ENCODE results near the gene ICA1. TPM values are rescaled to one million over a fixed set of nuclear protein-coding genes. Genes with fewer than 3 reads are reported as not detected.

ICA1 gene
- total and polyA plus RNA-seq, 2 of the 13 experiments (the other 11 are each of a cell fraction or from before 2014, with no cell fraction given), result 0.29 TPM; not detected in 1

- no peaks in the 10 kb centered on the region for H3K27me3 ChIP-seq (ENCODE audit: control insufficient read depth in 1 of 2, insufficient read depth in 2 of 2, low read length in 2 of 2)
- POLR2A ChIA-PET, result no interaction called here
- TF ChIP-seq ZMYM4 (CRISPR knock-in tag; IDR thresholded peaks at IDR 0.05) (no peak), SPEN (CRISPR knock-in tag; IDR thresholded peaks at IDR 0.05; ENCODE audit: low read depth) (no peak), TRIM22 (IDR thresholded peaks at IDR 0.05) (no peak), ATF2 (CRISPR knock-in tag; IDR thresholded peaks at IDR 0.05) (no peak), NFKBIZ (CRISPR knock-in tag; IDR thresholded peaks at IDR 0.05) (no peak), ZNF274 (CRISPR knock-in tag; IDR thresholded peaks at IDR 0.05) (no peak), ZFP41 (CRISPR knock-in tag; IDR thresholded peaks at IDR 0.05; ENCODE audit: borderline replicate concordance) (no peak), ASH2L (IDR thresholded peaks at IDR 0.05; ENCODE audit: insufficient read length, low read depth, low read length) (no peak), ZZZ3 (CRISPR knock-in tag; IDR thresholded peaks at IDR 0.05; ENCODE audit: borderline replicate concordance) (no peak), ZNF768 (CRISPR knock-in tag; IDR thresholded peaks at IDR 0.05) (no peak), MXI1 (IDR thresholded peaks at IDR 0.05; ENCODE audit: borderline replicate concordance, low read depth, low read length) (no peak), TEAD3 (CRISPR knock-in tag; optimal IDR thresholded peaks at IDR 0.05; ENCODE audit: borderline replicate concordance) (no peak), ZNF615 (CRISPR knock-in tag; IDR thresholded peaks at IDR 0.05; ENCODE audit: borderline replicate concordance) (no peak), ZBTB10 (CRISPR knock-in tag; IDR thresholded peaks at IDR 0.05; ENCODE audit: borderline replicate concordance) (no peak), ZNF281 (CRISPR knock-in tag; IDR thresholded peaks at IDR 0.05; ENCODE audit: borderline replicate concordance) (no peak), TCF7 (IDR thresholded peaks at IDR 0.05; ENCODE audit: low read depth) (no peak), POGZ (CRISPR knock-in tag; IDR thresholded peaks at IDR 0.05) (no peak), ZNF432 (CRISPR knock-in tag; IDR thresholded peaks at IDR 0.05; ENCODE audit: borderline replicate concordance) (no peak), MBNL3 (CRISPR knock-in tag; conservative IDR thresholded peaks at IDR 0.05) (no peak)
Observed at GRCh38 chr7:8284606-8285005, 22.6 kb upstream of the ICA1 start.

More at GRCh38 chr7:8284606-8285005, 22.6 kb upstream of the ICA1 start:
- DNase-seq (ENCODE audit: low spot score), result no peak
- Histone ChIP-seq H3K9ac (ENCODE audit: insufficient read depth, low read depth, low read length) (no peak overlapping the region), H3K4me2 (ENCODE audit: low read depth, low read length) (no peak overlapping the region), H3K4me1 (ENCODE audit: insufficient read depth, low read length) (no peaks in the 10 kb centered on the region), H3K4me3 (replicated peaks in 1 of 3; ENCODE audit: insufficient read depth in 1 of 3, low read depth in 2 of 3, low read length in 3 of 3) (no peak overlapping the region), H3K79me2 (ENCODE audit: insufficient read depth, low read length) (no peaks in the 10 kb centered on the region), H3K27ac (ENCODE audit: extremely low read length, insufficient read depth, low read length) (no peak overlapping the region), H4K20me1 (ENCODE audit: insufficient read depth, low read length) (no peaks in the 10 kb centered on the region), H3K9me3 (ENCODE audit: low read length) (no peaks in the 10 kb centered on the region), H3K36me3 (replicated peaks in 1 of 2; ENCODE audit: control insufficient read depth in 1 of 2, insufficient read depth in 2 of 2, low read length in 2 of 2) (no peaks in the 10 kb centered on the region), H2AFZ (ENCODE audit: low read length) (no peak overlapping the region)
- no peak for ATAC-seq
- 0% methylated on average over 1 of the region's 1 CpG for WGBS (ENCODE audit: low lambda C conversion rate)
- CTCF ChIA-PET (ENCODE audit: low intra/inter-chr PET ratio, low total read pairs), result no interaction called here
- FAIRE-seq, result no peak
- intact Hi-C loops (cut with micrococcal nuclease; ENCODE audit: unreplicated experiment), result no loop called here
- in situ Hi-C loops (cut with HindIII; ENCODE audit: extremely low pct_ligation_motif_present, low pct_unique_long_range_greater_than_20kb), result no loop called here
- no TSS peak for BruUV-seq (replicated peaks)
